ACHN (cell line): ENCODE results near the gene SLC35F1.

ENCODE experiments used
- DNase-seq: peaks from one replicate; pipeline ENCODE4 v3.0.0-alpha.2; 2015
- in situ Hi-C: cut with HindIII; loops from 2 replicates; pipeline ENCODE4 v1.10.0; 2017; ENCODE audit warnings: low sequenced_read_pairs, low pct_ligation_motif_present, low pct_unique_long_range_greater_than_20kb

The SLC35F1 gene

GRCh38 chr6:118313762-118314161, 406.7 kb downstream of the SLC35F1 start:
- in situ Hi-C loops, result no loop called here

GRCh38 chr6:118316796-118317384, 409.8 kb downstream of the SLC35F1 start:
- no peak for DNase-seq
- in situ Hi-C loops, result no loop called here

More at GRCh38 chr6:118313762-118314161, 406.7 kb downstream of the SLC35F1 start:
- DNase-seq, result no peak

DNA sequence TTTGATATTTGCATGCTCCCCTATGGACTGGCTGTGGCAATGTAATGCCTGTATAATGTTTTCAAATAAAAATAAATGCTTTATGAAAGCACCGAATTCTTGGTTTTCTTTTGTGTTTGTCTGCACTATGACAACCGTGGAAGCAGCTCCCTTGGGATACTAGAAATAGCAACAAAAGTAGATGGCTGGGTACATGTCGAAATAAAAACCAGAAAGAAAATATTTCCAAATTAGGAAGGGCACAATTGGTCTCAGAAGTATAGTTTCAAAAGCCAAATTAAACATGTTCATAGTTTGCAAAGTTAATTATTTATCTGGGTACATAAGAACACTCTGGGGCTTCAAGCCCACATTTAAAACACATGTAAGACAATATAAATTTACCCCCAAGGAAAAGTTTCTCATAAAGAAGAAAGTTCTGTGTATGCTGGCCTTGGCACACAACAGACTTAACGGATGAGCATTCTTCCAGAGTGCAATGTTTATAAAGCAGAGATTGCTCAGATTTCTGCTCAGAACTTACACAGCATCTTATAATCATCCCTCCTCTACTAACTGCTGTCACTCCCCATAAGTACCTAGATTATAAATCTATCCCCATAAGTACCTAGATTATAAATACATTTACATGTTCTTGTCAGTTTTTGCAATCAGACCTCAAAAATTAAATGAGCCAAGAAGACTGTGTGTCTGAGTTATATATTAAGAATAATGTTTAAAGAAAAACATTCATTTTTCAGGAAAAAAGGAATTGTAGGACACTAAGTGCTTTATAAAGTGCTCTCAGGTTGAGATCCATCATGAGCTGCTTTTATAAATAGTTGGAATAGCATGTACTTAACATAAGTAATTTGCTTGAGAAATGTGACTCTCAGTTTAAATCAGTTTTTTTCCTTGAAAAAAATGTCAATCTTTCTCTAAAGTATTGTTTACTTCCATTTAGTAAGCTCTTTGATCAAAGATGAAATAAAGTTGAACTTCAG, 410.8 kb downstream of the SLC35F1 start:
- in situ Hi-C loops, result no loop called here
- DNase-seq, result no peak

DNA sequence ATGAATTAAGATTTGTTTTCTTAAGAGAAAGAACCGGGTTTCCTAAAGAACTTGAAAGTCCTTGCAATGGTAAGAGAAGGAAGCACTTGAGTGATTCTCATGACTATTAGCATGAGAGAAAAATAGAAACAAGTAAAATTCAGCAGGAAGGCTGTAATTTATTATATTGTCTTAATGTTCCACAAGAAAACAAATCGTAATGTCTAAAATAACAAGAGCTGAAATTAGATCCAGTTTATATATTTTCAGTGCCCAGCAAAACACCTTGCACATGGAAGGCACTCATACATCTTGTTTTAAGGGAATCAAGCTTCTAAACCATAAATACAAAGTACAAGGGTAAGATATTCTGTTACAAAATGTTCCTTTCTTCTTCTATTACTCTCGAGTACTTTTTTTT, 411.6 kb downstream of the SLC35F1 start:
- no peak for DNase-seq
- in situ Hi-C loops, result no loop called here

DNA sequence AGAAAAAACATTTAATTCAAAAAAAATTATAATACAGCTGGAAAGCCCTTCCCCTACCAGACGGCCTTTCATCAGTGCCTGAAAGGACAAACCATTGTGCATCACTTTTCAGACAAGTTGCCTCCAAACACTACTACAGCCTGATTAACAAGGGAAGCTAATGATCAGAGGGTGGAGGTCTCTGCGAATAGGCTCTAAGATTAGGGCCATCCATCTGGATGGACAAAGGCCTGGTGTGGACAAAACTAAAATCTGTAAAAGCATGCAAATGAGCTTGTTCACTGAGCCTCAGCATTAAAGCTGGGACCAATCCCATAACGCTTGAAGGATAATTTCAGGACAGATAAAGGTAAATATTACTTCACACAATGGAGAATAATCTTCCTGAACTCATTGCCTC, 412.4 kb downstream of the SLC35F1 start:
- DNase-seq, result no peak
- in situ Hi-C loops, result no loop called here

GRCh38 chr6:118319894-118320649, 413.0 kb downstream of the SLC35F1 start:
- no peak for DNase-seq
- in situ Hi-C loops, result no loop called here

DNA sequence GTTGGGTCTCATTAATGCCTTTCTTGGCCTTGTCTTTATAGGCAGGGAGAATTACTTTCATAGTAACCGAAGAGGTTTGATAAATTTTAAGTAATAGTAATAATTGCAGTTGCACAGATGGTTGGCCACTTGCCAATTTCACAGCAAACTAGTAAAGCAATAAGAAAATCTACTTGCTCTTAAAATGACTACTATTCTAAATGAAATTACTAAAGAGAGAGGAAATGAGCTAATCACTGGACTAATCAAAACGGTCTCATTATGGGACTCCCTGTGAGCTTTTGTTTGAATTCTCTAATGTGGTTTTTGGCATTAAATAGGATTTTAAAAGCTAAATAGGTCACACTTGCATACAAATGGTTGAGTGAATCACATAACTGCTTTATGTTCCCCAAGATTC, 413.6 kb downstream of the SLC35F1 start:
- in situ Hi-C loops, result no loop called here
- no peak for DNase-seq

DNA sequence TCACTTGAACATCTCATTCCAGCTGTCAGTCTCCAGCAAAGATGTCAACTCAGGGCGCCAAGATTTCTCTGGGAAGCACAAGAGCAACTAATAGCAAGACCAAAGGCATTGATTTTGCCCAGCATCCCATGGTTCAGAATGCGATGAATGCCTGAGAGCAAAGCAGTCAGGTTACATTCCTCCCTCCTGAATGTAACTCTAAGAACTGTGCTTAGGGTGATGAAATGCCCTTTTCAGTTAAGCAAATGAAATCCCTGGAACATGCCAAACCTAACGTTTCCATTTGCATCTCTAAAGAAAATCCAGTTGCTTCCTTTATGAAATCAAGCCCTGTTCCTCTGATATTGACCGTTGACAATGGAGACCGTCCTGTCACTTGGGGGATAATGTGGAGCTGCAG, 417.1 kb downstream of the SLC35F1 start:
- in situ Hi-C loops, result no loop called here
- DNase-seq, result no peak

DNA sequence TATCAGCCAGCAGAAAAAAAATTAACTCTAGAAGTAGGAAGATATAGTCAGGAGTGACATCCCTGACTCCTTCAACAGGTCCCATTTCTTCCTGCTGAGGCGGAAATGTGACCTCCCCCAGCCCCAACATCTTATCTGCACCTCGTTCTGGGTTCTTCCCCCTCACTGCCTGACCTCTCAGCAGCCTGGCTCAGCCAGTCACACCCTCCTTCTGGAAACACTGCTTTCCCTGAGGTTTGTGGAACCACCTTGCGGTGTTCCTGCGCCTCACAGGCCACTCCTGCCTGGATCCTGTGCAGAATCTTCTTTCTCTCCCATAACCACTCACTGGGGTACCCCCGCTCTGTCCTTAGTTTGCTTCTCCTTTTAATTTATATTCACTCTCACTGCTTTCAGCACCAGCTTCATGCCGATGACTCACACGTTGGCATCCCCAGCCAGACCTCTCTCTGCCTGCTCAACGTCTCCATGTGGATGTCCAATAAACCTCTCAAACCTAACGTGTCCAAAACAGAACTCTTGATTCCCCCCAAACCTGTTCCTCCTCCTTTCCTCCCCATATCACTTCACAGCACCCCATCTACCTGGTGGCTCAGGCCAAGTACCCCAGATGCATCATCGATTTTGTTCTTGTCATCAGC, 418.3 kb downstream of the SLC35F1 start:
- in situ Hi-C loops, result no loop called here
- DNase-seq, result no peak

GRCh38 chr6:118326712-118327111, 419.6 kb downstream of the SLC35F1 start:
- no peak for DNase-seq
- in situ Hi-C loops, result no loop called here

DNA sequence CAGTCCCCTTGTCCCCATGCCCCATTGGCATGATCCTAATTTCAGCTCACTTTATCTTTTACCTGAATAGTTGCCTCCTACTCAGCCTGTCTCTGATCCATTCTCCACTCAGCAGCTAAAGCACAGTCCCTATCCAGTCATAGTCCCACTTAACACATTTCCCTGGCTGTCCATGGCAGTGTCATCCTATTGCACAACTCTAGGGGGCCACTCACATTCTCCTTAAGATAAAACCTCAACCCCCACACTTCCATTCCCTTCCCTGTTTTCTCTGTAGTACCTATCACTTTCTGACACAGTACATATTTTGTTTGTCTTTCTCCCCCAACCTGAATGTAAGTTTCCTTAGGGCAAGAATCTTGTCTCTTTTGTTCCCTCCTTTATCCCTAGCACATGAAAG, 420.2 kb downstream of the SLC35F1 start:
- DNase-seq, result no peak
- in situ Hi-C loops, result no loop called here

DNA sequence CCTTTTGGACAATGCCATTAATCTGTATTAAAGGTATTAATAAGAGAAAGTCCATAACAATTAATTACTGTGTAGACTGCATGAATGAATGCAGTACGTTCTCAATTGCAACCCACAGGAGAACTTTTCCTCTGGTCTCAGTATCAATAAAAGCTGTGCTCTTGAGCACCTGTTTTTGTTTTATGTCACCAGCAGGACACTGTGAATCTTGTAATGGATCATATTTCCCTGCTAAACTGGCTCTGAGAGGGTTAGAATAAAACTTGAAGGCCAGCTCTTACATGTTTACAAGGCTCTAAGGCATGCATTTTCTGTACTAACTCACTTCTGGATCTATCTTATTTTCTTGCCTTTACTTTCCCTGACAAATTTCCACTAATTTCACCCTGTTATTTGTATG, 426.7 kb downstream of the SLC35F1 start:
- in situ Hi-C loops, result no loop called here
- DNase-seq, result no peak

- in situ Hi-C loops, result no loop called here
These were observed 427.6 kb downstream of the SLC35F1 start for GRCh38 chr6:118334634-118335033.

DNA sequence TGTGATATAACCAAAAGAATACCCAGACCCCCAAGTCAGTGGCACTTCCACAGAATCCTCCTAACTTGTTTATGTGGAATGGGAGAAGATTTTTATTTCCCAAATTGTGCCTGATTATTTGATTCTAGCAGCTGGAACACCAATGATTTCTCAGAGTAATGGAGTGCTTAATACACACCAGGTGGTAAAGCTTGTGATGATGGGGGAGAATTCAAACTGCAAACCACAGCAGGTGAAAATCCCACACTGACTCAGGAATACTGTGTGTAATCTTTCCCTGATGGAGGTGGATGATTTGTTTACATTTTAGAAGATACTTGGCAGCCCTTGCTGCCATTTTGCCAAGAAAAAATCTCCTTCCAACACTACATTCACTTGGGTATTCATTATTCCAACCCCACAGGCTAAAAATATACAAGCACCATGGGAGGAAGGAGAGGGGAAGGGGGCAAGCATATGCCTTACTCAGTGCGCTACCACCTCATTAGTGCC, 428.3 kb downstream of the SLC35F1 start:
- in situ Hi-C loops, result no loop called here
- DNase-seq, result no peak

More at GRCh38 chr6:118334634-118335033, 427.6 kb downstream of the SLC35F1 start:
- no peak for DNase-seq

- in situ Hi-C loops, result no loop called here
- no peak for DNase-seq
These were observed 437.1 kb downstream of the SLC35F1 start for GRCh38 chr6:118344014-118344670.

- DNase-seq, result no peak
- in situ Hi-C loops, result no loop called here
These were observed 443.9 kb downstream of the SLC35F1 start for GRCh38 chr6:118350881-118351430.

DNA sequence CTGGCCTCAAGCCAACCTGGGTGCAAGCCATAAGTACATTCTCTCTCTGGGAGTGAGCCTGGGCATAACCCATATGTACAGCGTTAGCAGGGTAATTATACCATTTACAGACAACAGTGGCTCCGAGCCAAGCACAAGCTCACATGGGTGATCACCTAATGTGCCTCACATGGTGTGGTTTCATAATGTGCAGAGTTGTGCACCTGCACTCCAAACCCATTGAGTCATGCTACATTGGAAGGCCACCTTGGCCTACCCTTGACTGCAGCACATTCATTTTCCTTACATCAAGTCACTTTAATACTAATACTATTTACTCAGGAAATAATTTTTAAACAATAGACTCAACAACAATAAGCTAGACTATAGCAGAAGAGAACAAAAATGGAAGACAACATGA, 446.5 kb downstream of the SLC35F1 start:
- in situ Hi-C loops, result no loop called here
- DNase-seq, result no peak

GRCh38 chr6:118354641-118355040, 447.6 kb downstream of the SLC35F1 start:
- in situ Hi-C loops, result no loop called here
- no peak for DNase-seq
